H9 (cell line): ENCODE data around the gene SET. TPM values are rescaled to one million over a fixed set of nuclear protein-coding genes. Genes with fewer than 3 reads are reported as not detected.

Experiments
- DNase-seq: peaks from one replicate; pipeline ENCODE4 v3.0.0-alpha.2; 2017
- H2AFZ ChIP-seq: one replicate; pipeline ENCODE4 v1.6.1; 2013; ENCODE audit warnings: mild to moderate bottlenecking, low read length, control low read depth, moderate library complexity
- H2AK5ac ChIP-seq: 2 replicates; pipeline ENCODE4 v1.6.1; 2013; ENCODE audit warnings: low read length, control low read depth, mixed read lengths; ENCODE audit not compliant: insufficient read length
- H2BK120ac ChIP-seq: one replicate; pipeline ENCODE4 v1.6.1; 2013; ENCODE audit warnings: low read depth, mild to moderate bottlenecking, low read length, control low read depth, inconsistent platforms; ENCODE audit not compliant: poor library complexity, severe bottlenecking
- H2BK12ac ChIP-seq: 2 replicates; pipeline ENCODE4 v1.6.1; 2013; ENCODE audit warnings: low read length, control low read depth, mixed read lengths, low read depth; ENCODE audit not compliant: insufficient read length
- H2BK15ac ChIP-seq: 2 replicates; pipeline ENCODE4 v1.6.1; 2013; ENCODE audit warnings: low read depth, low read length, control low read depth
- H2BK20ac ChIP-seq: one replicate; pipeline ENCODE4 v1.6.1; 2013; ENCODE audit warnings: low read depth, mild to moderate bottlenecking, low read length, control low read depth, inconsistent platforms; ENCODE audit not compliant: poor library complexity, severe bottlenecking
- H2BK5ac ChIP-seq: 2 replicates; pipeline ENCODE4 v1.6.1; 2013; ENCODE audit warnings: low read length, control low read depth, mixed read lengths; ENCODE audit not compliant: insufficient read length
- H3K14ac ChIP-seq: 2 replicates; pipeline ENCODE4 v1.6.1; 2013; ENCODE audit warnings: low read length, control low read depth; ENCODE audit not compliant: insufficient read depth
- H3K18ac ChIP-seq: 2 replicates; pipeline ENCODE4 v1.6.1; 2013; ENCODE audit warnings: low read depth, mild to moderate bottlenecking, mixed read lengths, low read length, control low read depth; ENCODE audit not compliant: insufficient read length
- H3K23ac ChIP-seq: 2 replicates; pipeline ENCODE4 v1.6.1; 2013; ENCODE audit warnings: low read length, control low read depth, mixed read lengths, low read depth; ENCODE audit not compliant: insufficient read length
- H3K23me2 ChIP-seq: 2 replicates; pipeline ENCODE4 v1.6.1; 2013; ENCODE audit warnings: low read depth, mild to moderate bottlenecking, mixed read lengths, low read length, control low read depth; ENCODE audit not compliant: insufficient read length, poor library complexity, severe bottlenecking
- H3K27ac ChIP-seq: 2 replicates; pipeline ENCODE4 v1.5.1; 2013; ENCODE audit warnings: low read length, control low read depth, mixed read lengths, low read depth; ENCODE audit not compliant: insufficient read length
- H3K27me3 ChIP-seq: 2 replicates; pipeline ENCODE4 v1.6.1; 2013; ENCODE audit warnings: low read length, control low read depth, inconsistent platforms; ENCODE audit not compliant: insufficient read depth
- H3K4ac ChIP-seq: 2 replicates; pipeline ENCODE4 v1.6.1; 2013; ENCODE audit warnings: low read depth, mild to moderate bottlenecking, control low read depth, inconsistent platforms, low read length, moderate library complexity
- H3K4me1 ChIP-seq: 2 replicates; pipeline ENCODE4 v1.6.1; 2013; ENCODE audit warnings: low read length, control low read depth, inconsistent platforms; ENCODE audit not compliant: insufficient read depth
- H3K4me2 ChIP-seq: 2 replicates; pipeline ENCODE4 v1.6.1; 2013; ENCODE audit warnings: low read length, control low read depth, mixed read lengths; ENCODE audit not compliant: insufficient read length, insufficient read depth
- H3K56ac ChIP-seq: 2 replicates; pipeline ENCODE4 v1.6.1; 2013; ENCODE audit warnings: low read depth, mild to moderate bottlenecking, mixed read lengths, low read length, control low read depth; ENCODE audit not compliant: insufficient read length
- H3K79me1 ChIP-seq: 2 replicates; pipeline ENCODE4 v1.6.1; 2013; ENCODE audit warnings: low read depth, mild to moderate bottlenecking, moderate library complexity, low read length, control low read depth, inconsistent platforms; ENCODE audit not compliant: insufficient read depth, poor library complexity, severe bottlenecking
- H3K79me2 ChIP-seq: 2 replicates; pipeline ENCODE4 v1.6.1; 2013; ENCODE audit warnings: low read length, control low read depth, inconsistent platforms; ENCODE audit not compliant: insufficient read depth
- H3K9ac ChIP-seq: 2 replicates; pipeline ENCODE4 v1.6.1; 2013; ENCODE audit warnings: low read length, control low read depth, mixed read lengths; ENCODE audit not compliant: insufficient read length; ENCODE audit errors: extremely low read depth
- H3K9me3 ChIP-seq: one replicate; pipeline ENCODE4 v1.6.1; 2013; ENCODE audit warnings: low read depth, low read length, inconsistent platforms; ENCODE audit not compliant: control insufficient read depth
- H3T11ph ChIP-seq: one replicate; pipeline ENCODE4 v1.6.1; 2013; ENCODE audit warnings: mild to moderate bottlenecking, low read length, control low read depth, inconsistent platforms
- H4K20me1 ChIP-seq: one replicate; pipeline ENCODE4 v1.6.1; 2013; ENCODE audit not compliant: control insufficient read depth, insufficient read length, insufficient read depth
- H4K5ac ChIP-seq: 2 replicates; pipeline ENCODE4 v1.6.1; 2013; ENCODE audit warnings: low read depth, mild to moderate bottlenecking, mixed read lengths, low read length, control low read depth; ENCODE audit not compliant: insufficient read length
- H4K8ac ChIP-seq: replicated peaks from 2 replicates; pipeline ENCODE4 v1.6.1; 2013; ENCODE audit warnings: low read length, control low read depth, mixed read lengths, low read depth; ENCODE audit not compliant: insufficient read length
- H4K91ac ChIP-seq: 2 replicates; pipeline ENCODE4 v1.6.1; 2013; ENCODE audit warnings: low read depth, mild to moderate bottlenecking, moderate library complexity, mixed read lengths, low read length, control low read depth; ENCODE audit not compliant: insufficient read length
- H3K27ac Mint-ChIP-seq, 3 experiments: 2 replicates in 2 of 3; 3 replicates in 1 of 3; pipeline ENCODE4 v1.8.0; 2020 to 2021; ENCODE audit warnings: mixed read lengths in 3 of 3, mild to moderate bottlenecking in 1 of 3, moderate library complexity in 1 of 3
- H3K27me3 Mint-ChIP-seq: 2 replicates; pipeline ENCODE4 v1.8.0; 2021; ENCODE audit warnings: low read depth, mild to moderate bottlenecking, moderate library complexity, mixed read lengths
- H3K36me3 Mint-ChIP-seq, 3 experiments: 2 replicates in 2 of 3; 3 replicates in 1 of 3; pipeline ENCODE4 v1.8.0; 2020 to 2021; ENCODE audit warnings: low read depth in 3 of 3, mixed read lengths in 3 of 3; ENCODE audit not compliant: insufficient read depth in 1 of 3
- H3K4me1 Mint-ChIP-seq, 2 experiments: 2 replicates each; pipeline ENCODE4 v1.8.0; 2020; ENCODE audit warnings: mixed read lengths in 2 of 2
- H3K4me3 Mint-ChIP-seq, 2 experiments: 2 replicates in 1 of 2; 3 replicates in 1 of 2; pipeline ENCODE4 v1.8.0; 2020 to 2021; ENCODE audit warnings: mild to moderate bottlenecking in 2 of 2, mixed read lengths in 2 of 2, moderate library complexity in 1 of 2
- H3K9me3 Mint-ChIP-seq, 2 experiments: 2 replicates in 1 of 2; 3 replicates in 1 of 2; pipeline ENCODE4 v1.8.0; 2020; ENCODE audit warnings: mild to moderate bottlenecking in 2 of 2, mixed read lengths in 2 of 2, moderate library complexity in 1 of 2
- CTCF ChIP-seq: fragments of 200-600 bp; sonication (generic); conservative IDR thresholded peaks from 3 replicates; pipeline ENCODE4 v1.8.0; 2021; ENCODE audit warnings: antibody characterized with exemption, mild to moderate bottlenecking
- WGBS: extraction: QIAGEN DNeasy Blood & Tissue Kit; methylation state at CpG from one replicate; pipeline ENCODE4 v1.1.7; 2013; ENCODE audit warnings: missing lambda C conversion rate, low lambda C conversion rate, mixed read lengths; ENCODE audit not compliant: insufficient read length; ENCODE audit errors: extremely low coverage; 5-methylcytosine and 5-hydroxymethylcytosine counted together
- total RNA-seq: library from RNA; stranded (reverse); gene quantifications from 2 replicates; pipeline ENCODE4 v1.2.1, GENCODE V29; 2021

The SET gene
- total RNA-seq, 1 experiment from 2014 or later: 1,148 TPM

- Histone ChIP-seq H3K9ac (no peak overlapping the region), H3K4me2 (no peak overlapping the region), H3K23ac (no peak overlapping the region), H4K8ac (no peak overlapping the region), H3K18ac (no peak overlapping the region), H3K9me3 (no peaks in the 10 kb centered on the region), H3K4ac (no peak overlapping the region), H2AK5ac (no peak overlapping the region), H2BK20ac (no peak overlapping the region), H3K14ac (no peak overlapping the region), H2BK5ac (no peak overlapping the region), H3K56ac (no peak overlapping the region), H3K79me2 (no peaks in the 10 kb centered on the region), H2BK12ac (no peak overlapping the region), H3K27ac (no peak overlapping the region), H3T11ph (no peak overlapping the region), H4K20me1 (no peaks in the 10 kb centered on the region), H3K27me3 (no peaks in the 10 kb centered on the region), H4K5ac (no peak overlapping the region), H3K23me2 (peaks cover 7% of the 10 kb centered on the region), H3K4me1 (no peaks in the 10 kb centered on the region), H2BK120ac (no peak overlapping the region), H2AFZ (no peak overlapping the region), H3K79me1 (no peaks in the 10 kb centered on the region), H4K91ac (no peak overlapping the region), H2BK15ac (no peak overlapping the region)
- WGBS: no CpG with 5 or more reads among the region's 5 CpGs
- H3K27ac Mint-ChIP-seq: no peak overlapping the region
- no peak for DNase-seq
- peak overlapping the region; percentile 17 to 88; a peak in 3 of 5 replicates for H3K4me3 Mint-ChIP-seq
- H3K27me3 Mint-ChIP-seq: peaks cover under 1% of the 10 kb centered on the region; the same call in 1 of the 2 replicates
- peaks cover 2% of the 10 kb centered on the region in 2 experiments; a peak in 1 of 5 replicates for H3K9me3 Mint-ChIP-seq
- H3K4me1 Mint-ChIP-seq: peaks cover 2 to 7% of the 10 kb centered on the region in 2 experiments; a peak in 3 of 4 replicates
- no peak for TF ChIP-seq CTCF
- peaks cover 0 to 4% (median 0%) of the 10 kb centered on the region in 3 experiments; a peak in 2 of 7 replicates for H3K36me3 Mint-ChIP-seq
These were observed 15.3 kb downstream of the SET start for GRCh38 chr9:128704356-128704670.
